DOHH2 (cell line): Measurements from ENCODE around the gene LRRC25.
"Not testable (repeated sequence)": the region's sequence is repeated elsewhere in the genome, so short reads cannot be mapped to it uniquely, and the experiment has no call there.

Experiments used
- H3F3A ChIP-seq: fragments of 200-600 bp; sonication (generic), shearing (Covaris generic); 2 replicates; pipeline ENCODE4 v1.6.0; 2016; ENCODE audit warnings: antibody characterized with exemption, mild to moderate bottlenecking; ENCODE audit not compliant: control insufficient read depth, insufficient read depth
- H3K27ac ChIP-seq: fragments of 200-600 bp; sonication (generic); 2 replicates; pipeline ENCODE4 v1.5.1; 2014; ENCODE audit warnings: low read depth, mild to moderate bottlenecking, low read length, moderate library complexity
- H3K27me3 ChIP-seq: fragments of 200-600 bp; sonication (generic); 2 replicates; pipeline ENCODE4 v1.6.1; 2014; ENCODE audit warnings: mild to moderate bottlenecking, low read length, mixed read lengths; ENCODE audit not compliant: control insufficient read depth
- H3K36me3 ChIP-seq: fragments of 200-600 bp; sonication (generic); 2 replicates; pipeline ENCODE4 v1.6.1; 2014; ENCODE audit warnings: mild to moderate bottlenecking, low read length, moderate library complexity, mixed read lengths; ENCODE audit not compliant: control insufficient read depth
- H3K4me1 ChIP-seq: fragments of 200-600 bp; sonication (generic); 2 replicates; pipeline ENCODE4 v1.6.1; 2014; ENCODE audit warnings: mild to moderate bottlenecking, low read length, mixed read lengths; ENCODE audit not compliant: control insufficient read depth
- H3K4me2 ChIP-seq: fragments of 200-600 bp; sonication (generic); 2 replicates; pipeline ENCODE4 v1.6.0; 2014; ENCODE audit warnings: mild to moderate bottlenecking, low read length, moderate library complexity
- H3K4me3 ChIP-seq: fragments of 200-600 bp; sonication (generic); 2 replicates; pipeline ENCODE4 v1.5.1; 2014; ENCODE audit warnings: mild to moderate bottlenecking, low read length, mixed read lengths
- H3K79me2 ChIP-seq: fragments of 200-600 bp; sonication (generic); 2 replicates; pipeline ENCODE4 v1.6.1; 2014; ENCODE audit warnings: mild to moderate bottlenecking, low read length, mixed read lengths; ENCODE audit not compliant: control insufficient read depth
- H3K9me2 ChIP-seq: fragments of 200-600 bp; sonication (generic); replicated peaks from 2 replicates; pipeline ENCODE4 v1.6.1; 2014; ENCODE audit warnings: mild to moderate bottlenecking, low read length, mixed read lengths; ENCODE audit not compliant: control insufficient read depth
- H3K9me3 ChIP-seq: fragments of 200-600 bp; sonication (generic); 2 replicates; pipeline ENCODE4 v1.6.1; 2014; ENCODE audit warnings: antibody characterized with exemption, low read length, mixed read lengths; ENCODE audit not compliant: control insufficient read depth, insufficient read depth
- H4K20me1 ChIP-seq: fragments of 200-600 bp; sonication (generic); 2 replicates; pipeline ENCODE4 v1.6.0; 2014; ENCODE audit warnings: low read depth, mild to moderate bottlenecking, antibody characterized with exemption, low read length, moderate library complexity; ENCODE audit not compliant: control insufficient read depth, insufficient read depth
- EZH2phosphoT487 ChIP-seq: fragments of 200-600 bp; sonication (generic); IDR thresholded peaks from 2 replicates; pipeline ENCODE4 v1.6.1; 2017; ENCODE audit warnings: borderline replicate concordance, mild to moderate bottlenecking, antibody characterized with exemption, low read length, moderate library complexity, mixed read lengths
- TF ChIP-seq, protein P1 (sequence below): fragments of 200-600 bp; sonication (generic); IDR thresholded peaks from one replicate; pipeline ENCODE4 v1.5.1; 2014; ENCODE audit warnings: antibody characterized with exemption, mild to moderate bottlenecking, low read depth, low read length; ENCODE audit not compliant: poor library complexity, severe bottlenecking

Gene LRRC25

DNA sequence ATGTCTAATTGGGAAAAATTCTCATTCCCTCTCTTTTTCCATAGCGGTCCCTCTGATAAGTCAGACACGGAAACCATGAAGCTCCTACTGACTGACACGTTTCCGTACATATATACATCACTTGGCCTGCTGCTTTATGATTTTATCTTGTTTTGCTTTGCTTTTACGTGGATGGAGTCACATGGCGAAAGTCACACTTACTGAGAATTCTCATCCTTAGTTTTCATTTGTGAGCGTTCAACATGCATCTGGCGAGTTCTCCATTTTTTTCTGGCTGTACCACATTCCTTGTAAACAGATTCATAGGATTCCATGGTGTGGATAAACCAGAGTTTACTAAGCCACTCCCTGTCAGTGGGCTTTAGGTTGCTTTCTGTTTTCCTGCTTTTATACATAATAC is 35.8 kb downstream of the LRRC25 start:
- TF ChIP-seq, protein P1, sequence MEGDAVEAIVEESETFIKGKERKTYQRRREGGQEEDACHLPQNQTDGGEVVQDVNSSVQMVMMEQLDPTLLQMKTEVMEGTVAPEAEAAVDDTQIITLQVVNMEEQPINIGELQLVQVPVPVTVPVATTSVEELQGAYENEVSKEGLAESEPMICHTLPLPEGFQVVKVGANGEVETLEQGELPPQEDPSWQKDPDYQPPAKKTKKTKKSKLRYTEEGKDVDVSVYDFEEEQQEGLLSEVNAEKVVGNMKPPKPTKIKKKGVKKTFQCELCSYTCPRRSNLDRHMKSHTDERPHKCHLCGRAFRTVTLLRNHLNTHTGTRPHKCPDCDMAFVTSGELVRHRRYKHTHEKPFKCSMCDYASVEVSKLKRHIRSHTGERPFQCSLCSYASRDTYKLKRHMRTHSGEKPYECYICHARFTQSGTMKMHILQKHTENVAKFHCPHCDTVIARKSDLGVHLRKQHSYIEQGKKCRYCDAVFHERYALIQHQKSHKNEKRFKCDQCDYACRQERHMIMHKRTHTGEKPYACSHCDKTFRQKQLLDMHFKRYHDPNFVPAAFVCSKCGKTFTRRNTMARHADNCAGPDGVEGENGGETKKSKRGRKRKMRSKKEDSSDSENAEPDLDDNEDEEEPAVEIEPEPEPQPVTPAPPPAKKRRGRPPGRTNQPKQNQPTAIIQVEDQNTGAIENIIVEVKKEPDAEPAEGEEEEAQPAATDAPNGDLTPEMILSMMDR, result no peak
- no peak for TF ChIP-seq EZH2phosphoT487
- no peak overlapping the region for H3K27ac ChIP-seq
- H3K79me2 ChIP-seq, result no peaks in the 10 kb centered on the region
- no peaks in the 10 kb centered on the region for H3F3A ChIP-seq
- no peaks in the 10 kb centered on the region for H3K27me3 ChIP-seq
- no peaks in the 10 kb centered on the region for H4K20me1 ChIP-seq
- no peak overlapping the region for H3K4me2 ChIP-seq
- H3K4me1 ChIP-seq, result peaks cover 14% of the 10 kb centered on the region
- H3K4me3 ChIP-seq, result no peak overlapping the region
- H3K9me2 ChIP-seq, result no peaks in the 10 kb centered on the region
- H3K36me3 ChIP-seq, result no peaks in the 10 kb centered on the region
- no peaks in the 10 kb centered on the region for H3K9me3 ChIP-seq

DNA sequence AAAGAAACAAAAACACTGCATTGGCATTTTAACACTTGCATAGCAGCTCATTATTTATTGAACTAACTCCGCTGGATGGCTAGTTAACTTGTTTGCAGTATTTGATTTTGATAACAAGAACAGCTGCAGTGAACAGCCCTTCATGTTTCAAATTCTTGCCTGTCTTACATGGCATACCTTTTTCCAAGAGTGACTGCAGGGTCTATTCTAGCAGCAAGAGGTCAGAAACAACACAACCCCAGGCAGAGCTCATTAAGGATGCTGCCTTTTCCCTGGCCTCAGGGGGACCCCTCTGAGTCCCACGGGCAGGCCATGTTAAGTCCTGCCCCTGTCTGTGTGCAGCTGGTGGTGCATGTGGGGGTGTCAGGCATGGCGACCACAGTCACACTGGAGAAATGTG is 40.4 kb downstream of the LRRC25 start:
- no peaks in the 10 kb centered on the region for H3F3A ChIP-seq
- H3K9me3 ChIP-seq, result no peaks in the 10 kb centered on the region
- no peaks in the 10 kb centered on the region for H4K20me1 ChIP-seq
- no peak overlapping the region for H3K4me3 ChIP-seq
- no peak overlapping the region for H3K4me2 ChIP-seq
- no peak overlapping the region for H3K27ac ChIP-seq
- H3K27me3 ChIP-seq, result no peaks in the 10 kb centered on the region
- TF ChIP-seq, protein P1, result no peak
- no peak for TF ChIP-seq EZH2phosphoT487
- H3K9me2 ChIP-seq, result no peaks in the 10 kb centered on the region
- no peaks in the 10 kb centered on the region for H3K79me2 ChIP-seq
- no peaks in the 10 kb centered on the region for H3K36me3 ChIP-seq
- H3K4me1 ChIP-seq, result no peaks in the 10 kb centered on the region

DNA sequence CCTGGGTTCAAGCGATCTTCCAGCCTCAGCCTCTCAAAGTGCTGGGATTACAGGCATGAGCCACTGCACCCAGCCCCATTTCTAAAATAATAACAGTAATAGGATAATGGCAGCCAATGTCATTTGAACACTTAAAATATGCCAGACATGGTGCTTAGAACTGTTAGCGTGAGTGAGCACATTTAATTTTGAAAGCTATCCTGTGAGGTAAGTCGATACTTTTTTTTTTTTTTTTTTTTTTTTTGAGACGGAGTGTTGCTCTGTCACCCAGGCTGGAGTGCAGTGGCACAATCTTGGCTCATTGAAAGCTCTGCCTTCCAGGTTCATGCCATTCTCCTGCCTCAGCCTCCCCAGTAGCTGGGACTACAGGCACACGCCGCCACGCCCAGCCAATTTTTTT is 42.7 kb downstream of the LRRC25 start:
- H3K27me3 ChIP-seq, H3K36me3 ChIP-seq, H3K79me2 ChIP-seq, H3K9me2 ChIP-seq, H3K9me3 ChIP-seq, H3K4me3 ChIP-seq, H3K4me2 ChIP-seq, H3K27ac ChIP-seq, H4K20me1 ChIP-seq, H3F3A ChIP-seq, H3K4me1 ChIP-seq: not testable (repeated sequence)

DNA sequence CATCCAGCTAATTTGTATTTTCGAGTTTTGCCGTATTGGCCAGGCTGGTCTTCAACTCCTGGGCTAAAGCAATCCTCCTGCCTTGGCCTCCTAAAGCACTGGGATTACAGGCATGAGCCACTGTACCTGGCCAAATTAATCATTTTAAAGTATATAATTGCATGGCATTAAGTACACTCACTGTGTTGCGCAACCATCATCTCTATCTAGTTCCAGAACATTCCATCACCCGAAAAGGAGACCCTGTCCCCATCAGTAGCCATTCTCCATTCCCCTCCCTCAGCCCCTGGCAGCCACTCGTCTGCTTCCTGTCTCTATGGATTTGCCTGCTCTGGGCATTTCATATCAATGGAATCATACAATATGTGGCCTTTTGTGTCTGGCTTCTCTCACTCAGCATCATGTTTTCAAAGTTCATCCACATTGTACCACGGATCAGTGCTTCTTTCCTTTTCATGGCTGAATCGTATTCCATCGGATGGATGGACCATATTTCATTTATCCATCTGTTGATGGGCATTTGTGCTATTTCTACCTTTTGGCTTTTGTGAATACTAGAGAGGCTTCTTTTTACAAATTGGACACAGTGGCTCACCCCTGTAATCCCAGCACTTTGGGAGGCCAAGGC is 43.9 kb downstream of the LRRC25 start:
- TF ChIP-seq, protein P1, result no peak
- TF ChIP-seq EZH2phosphoT487, result no peak
- Histone ChIP-seq H3K4me3 (no peak overlapping the region), H3K9me2 (no peaks in the 10 kb centered on the region), H4K20me1 (no peaks in the 10 kb centered on the region), H3K4me2 (no peak overlapping the region), H3K9me3 (no peaks in the 10 kb centered on the region), H3K27ac (no peak overlapping the region), H3K79me2 (no peaks in the 10 kb centered on the region), H3K36me3 (no peaks in the 10 kb centered on the region), H3F3A (no peaks in the 10 kb centered on the region), H3K4me1 (no peaks in the 10 kb centered on the region), H3K27me3 (no peaks in the 10 kb centered on the region)
